RWPE1 (cell line): Measurements from ENCODE around the gene FNTB.

Source experiments
- CTCF ChIA-PET: fragments of 350-600 bp; sonication (Branson Sonifier 250); formaldehyde crosslinking; extraction: SDS; loops from one replicate; lab custom pipeline; 2021; lab: Yijun Ruan, JAX
- POLR2A ChIA-PET: fragments of 400-600 bp; formaldehyde crosslinking; extraction: SDS; loops from one replicate; lab custom pipeline; 2020; ENCODE audit warnings: antibody characterized with exemption; ENCODE audit not compliant: low non-redundant PET; lab: Yijun Ruan, JAX
- DNase-seq: peaks from one replicate; pipeline ENCODE4 v3.0.0; 2012; ENCODE audit warnings: low spot score
- H3K27ac ChIP-seq: fragments of 450-650 bp; 2 replicates; pipeline ENCODE4 v1.5.1; 2017
- TF ChIP-seq, protein P1 (sequence below): fragments of 450-650 bp; conservative IDR thresholded peaks from 2 replicates; pipeline ENCODE4 v1.5.1; 2017; ENCODE audit warnings: low read depth, mild to moderate bottlenecking

The FNTB gene

GRCh38 chr14:64990296-64990695 lies 3.6 kb downstream of the FNTB start:
- TF ChIP-seq, protein P1, sequence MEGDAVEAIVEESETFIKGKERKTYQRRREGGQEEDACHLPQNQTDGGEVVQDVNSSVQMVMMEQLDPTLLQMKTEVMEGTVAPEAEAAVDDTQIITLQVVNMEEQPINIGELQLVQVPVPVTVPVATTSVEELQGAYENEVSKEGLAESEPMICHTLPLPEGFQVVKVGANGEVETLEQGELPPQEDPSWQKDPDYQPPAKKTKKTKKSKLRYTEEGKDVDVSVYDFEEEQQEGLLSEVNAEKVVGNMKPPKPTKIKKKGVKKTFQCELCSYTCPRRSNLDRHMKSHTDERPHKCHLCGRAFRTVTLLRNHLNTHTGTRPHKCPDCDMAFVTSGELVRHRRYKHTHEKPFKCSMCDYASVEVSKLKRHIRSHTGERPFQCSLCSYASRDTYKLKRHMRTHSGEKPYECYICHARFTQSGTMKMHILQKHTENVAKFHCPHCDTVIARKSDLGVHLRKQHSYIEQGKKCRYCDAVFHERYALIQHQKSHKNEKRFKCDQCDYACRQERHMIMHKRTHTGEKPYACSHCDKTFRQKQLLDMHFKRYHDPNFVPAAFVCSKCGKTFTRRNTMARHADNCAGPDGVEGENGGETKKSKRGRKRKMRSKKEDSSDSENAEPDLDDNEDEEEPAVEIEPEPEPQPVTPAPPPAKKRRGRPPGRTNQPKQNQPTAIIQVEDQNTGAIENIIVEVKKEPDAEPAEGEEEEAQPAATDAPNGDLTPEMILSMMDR, result no peak
- CTCF ChIA-PET, result no interaction called here
- no peak overlapping the region for H3K27ac ChIP-seq
- DNase-seq, result no peak
- POLR2A ChIA-PET, result no interaction called here

- TF ChIP-seq, protein P1, result no peak
- no peak overlapping the region for H3K27ac ChIP-seq
- ChIA-PET POLR2A (no interaction called here), CTCF (no interaction called here)
- no peak for DNase-seq
Observed at GRCh38 chr14:64990939-64991338, 4.2 kb downstream of the FNTB start.

DNA sequence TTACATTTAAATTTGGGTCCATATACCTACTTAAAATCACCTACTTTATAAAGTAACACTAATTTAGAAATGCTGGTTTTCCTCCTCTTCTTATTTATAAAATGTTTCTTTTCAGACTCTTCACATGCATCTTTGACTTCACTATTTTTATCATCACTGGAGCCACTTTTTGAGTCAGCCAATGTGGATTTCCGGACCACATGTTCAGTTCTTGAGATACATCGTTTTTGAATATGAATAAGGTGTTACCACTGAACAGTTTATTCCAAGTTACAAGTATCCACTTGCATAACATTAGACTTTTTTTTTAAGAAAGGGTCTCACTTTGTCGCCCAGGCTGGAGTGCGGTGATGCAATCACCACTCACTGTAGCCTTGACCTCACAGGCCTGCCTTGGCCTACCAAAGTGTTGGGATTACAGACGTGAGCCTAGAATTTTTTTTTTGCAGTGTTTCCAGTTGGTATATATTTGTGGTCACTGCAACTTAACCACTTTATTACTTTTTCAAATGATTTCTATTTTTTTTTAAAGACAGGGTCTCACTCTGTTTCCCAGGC lies 5.7 kb downstream of the FNTB start:
- TF ChIP-seq, protein P1, result no peak
- POLR2A ChIA-PET, result no interaction called here
- no peak overlapping the region for H3K27ac ChIP-seq
- DNase-seq, result no peak
- CTCF ChIA-PET, result no interaction called here

GRCh38 chr14:64993266-64993930 lies 6.7 kb downstream of the FNTB start:
- H3K27ac ChIP-seq, result no peak overlapping the region
- CTCF ChIA-PET, result no interaction called here
- POLR2A ChIA-PET, result no interaction called here
- no peak for DNase-seq
- TF ChIP-seq, protein P1, result no peak

GRCh38 chr14:64994540-64994939 lies 7.8 kb downstream of the FNTB start:
- no peak for DNase-seq
- TF ChIP-seq, protein P1, result no peak
- ChIA-PET CTCF (interaction anchor here (0.6 to 0.9 kb wide), 2 partner anchors 8 to 1258 kb away, joined by 3 read pairs; partner anchors contain the start of gene FNTB), POLR2A (no interaction called here)
- H3K27ac ChIP-seq, result no peak overlapping the region

DNA sequence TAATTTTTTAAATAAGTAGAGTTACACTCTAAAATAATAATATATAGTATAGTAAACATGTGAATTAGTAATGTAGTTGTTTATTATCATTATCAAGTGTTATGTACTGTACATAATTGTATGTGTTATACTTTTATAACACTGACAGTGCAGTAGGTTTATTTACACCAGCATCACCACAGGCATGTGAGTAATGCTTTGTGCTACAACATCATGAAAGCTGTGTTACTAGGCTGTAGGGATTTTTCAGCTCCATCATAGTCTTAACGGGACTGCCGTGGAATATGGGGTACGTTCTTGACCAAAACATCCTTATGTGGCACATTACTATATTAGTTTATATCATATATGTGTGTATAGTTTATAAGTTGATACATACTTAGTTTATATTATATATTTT lies 8.6 kb downstream of the FNTB start:
- TF ChIP-seq, protein P1, result no peak
- POLR2A ChIA-PET, result no interaction called here
- CTCF ChIA-PET, result interaction anchor here (0.9 kb wide), 1 partner anchor 9 kb away, joined by 3 read pairs; the partner anchor contains the start of gene FNTB
- no peak for DNase-seq
- H3K27ac ChIP-seq, result no peak overlapping the region
